ENCODE measurements around the gene PPT1.

- TF ChIP-seq CTCF (IDR thresholded peaks at IDR 0.05; ENCODE audit: low read depth, low read length), result no peak
- no peak for TF ChIP-seq POLR2A (IDR thresholded peaks at IDR 0.05; ENCODE audit: extremely low read depth, insufficient read length)
Measured at GRCh38 chr1:40094466-40095110, 2.5 kb downstream of the PPT1 start.

Data from NB4 (cell line).